ENCODE measurements around the gene SARDH.

SARDH gene

DNA sequence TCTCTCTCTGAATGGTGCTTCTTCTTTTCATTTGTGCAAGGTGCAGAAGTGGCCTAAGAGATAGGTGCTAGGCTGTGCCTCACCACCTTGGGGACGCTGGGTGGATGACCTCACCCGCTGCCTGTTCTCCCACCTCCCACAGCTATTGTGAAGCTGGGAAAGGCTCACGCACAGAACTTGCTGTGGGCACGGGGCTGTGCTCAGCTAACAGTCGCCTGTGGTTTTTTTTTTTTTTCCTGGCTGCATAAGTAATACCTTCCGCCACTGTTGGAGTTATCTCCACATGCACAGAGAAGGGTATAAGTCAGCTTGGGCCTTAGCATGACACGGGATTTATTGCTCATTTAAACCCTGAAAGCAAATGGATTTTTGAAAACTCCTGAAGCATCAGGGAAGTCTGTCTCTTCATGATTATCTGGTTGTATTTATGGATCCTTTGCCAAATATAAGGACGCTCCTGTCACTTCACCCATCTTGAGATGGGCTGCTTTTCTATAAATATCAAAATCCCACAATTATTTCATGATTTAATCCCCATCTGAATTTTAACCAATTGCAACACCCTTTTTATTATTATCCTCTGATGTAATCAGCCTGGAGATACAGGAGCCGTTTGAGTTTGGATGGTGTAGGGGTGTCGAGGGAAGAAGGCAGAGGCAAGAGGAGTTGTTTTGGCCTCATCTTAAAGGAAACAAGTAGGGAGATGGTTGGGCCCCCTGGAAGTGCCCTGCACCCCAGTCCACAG is 93.0 kb downstream of the SARDH start:
- no peaks in the 10 kb centered on the region for H3K79me2 ChIP-seq (ENCODE audit: insufficient read depth, low read length)
- H2AFZ ChIP-seq (ENCODE audit: low read depth, low read length): no peak overlapping the region
- no peaks in the 10 kb centered on the region for H3K9me3 ChIP-seq (ENCODE audit: insufficient read depth, low read length, severe bottlenecking)
- no peak overlapping the region for H3K4me2 ChIP-seq (ENCODE audit: insufficient read depth, low read length)
- no peaks in the 10 kb centered on the region for H3K27me3 ChIP-seq (ENCODE audit: insufficient read depth, low read length, poor library complexity)
- no peaks in the 10 kb centered on the region for H3K4me1 ChIP-seq (ENCODE audit: insufficient read depth, low read length)
- no peak overlapping the region for H3K9ac ChIP-seq (ENCODE audit: low read depth, low read length)
- DNase-seq: no peak
- TF ChIP-seq, protein P1, sequence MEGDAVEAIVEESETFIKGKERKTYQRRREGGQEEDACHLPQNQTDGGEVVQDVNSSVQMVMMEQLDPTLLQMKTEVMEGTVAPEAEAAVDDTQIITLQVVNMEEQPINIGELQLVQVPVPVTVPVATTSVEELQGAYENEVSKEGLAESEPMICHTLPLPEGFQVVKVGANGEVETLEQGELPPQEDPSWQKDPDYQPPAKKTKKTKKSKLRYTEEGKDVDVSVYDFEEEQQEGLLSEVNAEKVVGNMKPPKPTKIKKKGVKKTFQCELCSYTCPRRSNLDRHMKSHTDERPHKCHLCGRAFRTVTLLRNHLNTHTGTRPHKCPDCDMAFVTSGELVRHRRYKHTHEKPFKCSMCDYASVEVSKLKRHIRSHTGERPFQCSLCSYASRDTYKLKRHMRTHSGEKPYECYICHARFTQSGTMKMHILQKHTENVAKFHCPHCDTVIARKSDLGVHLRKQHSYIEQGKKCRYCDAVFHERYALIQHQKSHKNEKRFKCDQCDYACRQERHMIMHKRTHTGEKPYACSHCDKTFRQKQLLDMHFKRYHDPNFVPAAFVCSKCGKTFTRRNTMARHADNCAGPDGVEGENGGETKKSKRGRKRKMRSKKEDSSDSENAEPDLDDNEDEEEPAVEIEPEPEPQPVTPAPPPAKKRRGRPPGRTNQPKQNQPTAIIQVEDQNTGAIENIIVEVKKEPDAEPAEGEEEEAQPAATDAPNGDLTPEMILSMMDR (IDR thresholded peaks at IDR 0.05; ENCODE audit: borderline replicate concordance, extremely low read depth, low read length, poor library complexity, severe bottlenecking): no peak
- TF ChIP-seq EZH2 (IDR thresholded peaks at IDR 0.05; ENCODE audit: borderline replicate concordance, low read depth, low read length, severe bottlenecking): no peak
- no peak for ATAC-seq (ENCODE audit: insufficient read depth, low read depth)
- H3K36me3 ChIP-seq (ENCODE audit: insufficient read depth, low read length): no peaks in the 10 kb centered on the region
- no peak overlapping the region for H3K4me3 ChIP-seq (ENCODE audit: low read depth in 1 of 2, low read length in 2 of 2)
- H4K20me1 ChIP-seq (ENCODE audit: insufficient read depth, low read length): no peaks in the 10 kb centered on the region
- H3K27ac ChIP-seq (ENCODE audit: low read length): no peak overlapping the region

DNA sequence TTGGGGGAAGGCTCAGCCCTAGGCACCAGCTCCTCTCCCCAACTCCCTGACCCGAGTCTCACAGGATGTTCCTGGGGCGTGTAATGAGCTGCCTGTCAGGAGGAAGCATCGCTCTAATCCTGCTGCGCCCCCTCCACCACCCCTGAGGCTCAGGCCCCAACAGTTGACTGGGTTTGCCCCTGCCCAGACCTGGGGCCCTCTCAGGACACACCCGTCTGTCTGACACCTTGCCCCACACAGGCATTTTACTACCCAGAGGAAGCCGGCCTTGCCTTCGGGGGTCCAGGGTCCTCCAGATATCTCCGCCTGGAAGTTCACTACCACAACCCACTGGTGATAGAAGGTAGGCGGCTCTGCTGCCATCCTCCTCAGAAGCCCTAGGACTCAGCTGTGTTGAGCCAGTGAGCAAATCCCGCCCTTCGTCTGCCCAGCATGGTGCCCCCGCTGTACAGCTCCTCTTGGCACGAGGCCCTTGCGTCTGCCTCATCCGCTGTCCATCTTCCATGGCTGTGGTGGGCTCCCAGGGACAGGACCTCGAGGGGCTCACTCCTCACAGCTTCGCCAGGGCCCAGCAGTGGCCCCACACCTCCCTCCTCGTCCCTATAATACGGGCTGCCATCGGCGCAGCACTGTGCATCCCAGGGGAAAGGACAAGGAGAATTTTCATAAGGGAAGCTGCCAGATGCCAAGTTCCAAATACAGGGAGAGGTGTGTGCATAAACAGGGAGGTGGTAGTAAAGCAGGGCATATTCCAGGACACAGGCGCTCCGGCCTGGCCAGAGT is 94.0 kb downstream of the SARDH start:
- Histone ChIP-seq H3K9me3 (ENCODE audit: insufficient read depth, low read length, severe bottlenecking) (no peaks in the 10 kb centered on the region), H3K27me3 (ENCODE audit: insufficient read depth, low read length, poor library complexity) (no peaks in the 10 kb centered on the region), H3K4me3 (ENCODE audit: low read depth in 1 of 2, low read length in 2 of 2) (no peak overlapping the region), H3K4me2 (ENCODE audit: insufficient read depth, low read length) (no peak overlapping the region), H3K27ac (ENCODE audit: low read length) (no peak overlapping the region), H3K79me2 (ENCODE audit: insufficient read depth, low read length) (no peaks in the 10 kb centered on the region), H3K36me3 (ENCODE audit: insufficient read depth, low read length) (no peaks in the 10 kb centered on the region), H4K20me1 (ENCODE audit: insufficient read depth, low read length) (no peaks in the 10 kb centered on the region), H2AFZ (ENCODE audit: low read depth, low read length) (no peak overlapping the region), H3K4me1 (ENCODE audit: insufficient read depth, low read length) (no peaks in the 10 kb centered on the region), H3K9ac (ENCODE audit: low read depth, low read length) (no peak overlapping the region)
- ATAC-seq (ENCODE audit: insufficient read depth, low read depth) (no peak), DNase-seq (no peak)
- TF ChIP-seq EZH2 (IDR thresholded peaks at IDR 0.05; ENCODE audit: borderline replicate concordance, low read depth, low read length, severe bottlenecking): no peak
- TF ChIP-seq, protein P1 (IDR thresholded peaks at IDR 0.05; ENCODE audit: borderline replicate concordance, extremely low read depth, low read length, poor library complexity, severe bottlenecking): no peak

DNA sequence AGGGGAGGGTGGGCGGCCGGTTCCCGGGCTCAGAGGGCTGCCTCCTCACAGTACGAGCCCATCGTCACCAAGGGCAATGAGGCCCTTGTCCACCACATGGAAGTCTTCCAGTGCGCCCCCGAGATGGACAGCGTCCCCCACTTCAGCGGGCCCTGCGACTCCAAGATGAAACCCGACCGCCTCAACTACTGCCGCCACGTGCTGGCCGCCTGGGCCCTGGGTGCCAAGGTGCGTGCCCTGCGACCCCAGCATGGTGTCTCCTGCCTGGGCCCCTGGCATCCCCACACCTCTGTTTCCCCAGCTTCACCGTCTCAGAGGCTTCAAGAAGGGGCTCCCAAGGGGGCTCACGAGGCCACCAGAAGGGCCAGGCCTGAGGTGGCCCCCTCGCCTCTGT is 94.8 kb downstream of the SARDH start:
- Histone ChIP-seq H3K4me3 (ENCODE audit: low read depth in 1 of 2, low read length in 2 of 2) (no peak overlapping the region), H3K9ac (ENCODE audit: low read depth, low read length) (no peak overlapping the region), H2AFZ (ENCODE audit: low read depth, low read length) (no peak overlapping the region), H3K4me1 (ENCODE audit: insufficient read depth, low read length) (no peaks in the 10 kb centered on the region), H3K27ac (ENCODE audit: low read length) (no peak overlapping the region), H4K20me1 (ENCODE audit: insufficient read depth, low read length) (no peaks in the 10 kb centered on the region), H3K27me3 (ENCODE audit: insufficient read depth, low read length, poor library complexity) (no peaks in the 10 kb centered on the region), H3K36me3 (ENCODE audit: insufficient read depth, low read length) (no peaks in the 10 kb centered on the region), H3K4me2 (ENCODE audit: insufficient read depth, low read length) (no peak overlapping the region), H3K79me2 (ENCODE audit: insufficient read depth, low read length) (no peaks in the 10 kb centered on the region), H3K9me3 (ENCODE audit: insufficient read depth, low read length, severe bottlenecking) (no peaks in the 10 kb centered on the region)
- TF ChIP-seq EZH2 (IDR thresholded peaks at IDR 0.05; ENCODE audit: borderline replicate concordance, low read depth, low read length, severe bottlenecking): no peak
- TF ChIP-seq, protein P1 (IDR thresholded peaks at IDR 0.05; ENCODE audit: borderline replicate concordance, extremely low read depth, low read length, poor library complexity, severe bottlenecking): no peak
- DNase-seq: no peak
- ATAC-seq (ENCODE audit: insufficient read depth, low read depth): no peak
